ENCODE results near the gene IARS2.

GRCh38 chr1:220151454-220151853 is 57.5 kb downstream of the IARS2 start:
- TF ChIP-seq ZNF274 (IDR thresholded peaks at IDR 0.05; ENCODE audit: low read depth, low read length) (no peak), YY1 (IDR thresholded peaks at IDR 0.05; ENCODE audit: insufficient read depth, insufficient read length) (no peak)
